NT2/D1 (cell line): ENCODE data around the gene PACS1.
"Not testable (repeated sequence)": the region's sequence is repeated elsewhere in the genome, so short reads cannot be mapped to it uniquely, and the experiment has no call there.

ENCODE experiments used
- DNase-seq: peaks from one replicate; pipeline ENCODE4 v3.0.0-alpha.2; 2011; ENCODE audit warnings: low read depth, low spot score
- H3K27me3 ChIP-seq: 2 replicates; pipeline ENCODE4 v1.6.0; 2011; ENCODE audit warnings: mild to moderate bottlenecking; ENCODE audit not compliant: insufficient read length, insufficient read depth
- H3K36me3 ChIP-seq: 2 replicates; pipeline ENCODE4 v1.6.1; 2011; ENCODE audit warnings: mild to moderate bottlenecking, low read length, mixed read lengths; ENCODE audit not compliant: insufficient read depth, insufficient read length
- H3K4me1 ChIP-seq: 2 replicates; pipeline ENCODE4 v1.5.1; 2011; ENCODE audit not compliant: insufficient read depth, insufficient read length
- H3K4me3 ChIP-seq: 2 replicates; pipeline ENCODE4 v1.5.1; 2011; ENCODE audit warnings: low read depth; ENCODE audit not compliant: insufficient read length
- H3K9ac ChIP-seq: 2 replicates; pipeline ENCODE4 v1.6.0; 2011; ENCODE audit warnings: low read depth; ENCODE audit not compliant: insufficient read length
- H3K9me3 ChIP-seq: 2 replicates; pipeline ENCODE4 v1.5.1; 2011; ENCODE audit warnings: mild to moderate bottlenecking, low read length; ENCODE audit not compliant: insufficient read depth
- SUZ12 ChIP-seq: IDR thresholded peaks from 2 replicates; pipeline ENCODE4 v1.6.1; 2011; ENCODE audit not compliant: insufficient read length, insufficient read depth; ENCODE audit errors: extremely low read depth
- YY1 ChIP-seq: IDR thresholded peaks from 2 replicates; pipeline ENCODE4 v1.6.1; 2011; ENCODE audit not compliant: insufficient read length, insufficient read depth
- ZNF274 ChIP-seq: IDR thresholded peaks from 2 replicates; pipeline ENCODE4 v1.6.1; 2011; ENCODE audit warnings: mild to moderate bottlenecking, low read depth, low read length

Gene PACS1

GRCh38 chr11:66107600-66108510 lies 37.8 kb downstream of the PACS1 start:
- DNase-seq = no peak
- H3K9ac ChIP-seq = no peak overlapping the region
- peaks cover 7% of the 10 kb centered on the region for H3K4me1 ChIP-seq
- TF ChIP-seq ZNF274 (no peak), YY1 (no peak), SUZ12 (no peak)
- H3K36me3 ChIP-seq = peaks cover 6% of the 10 kb centered on the region
- H3K9me3 ChIP-seq = no peaks in the 10 kb centered on the region
- H3K4me3 ChIP-seq = no peak overlapping the region
- no peaks in the 10 kb centered on the region for H3K27me3 ChIP-seq

DNA sequence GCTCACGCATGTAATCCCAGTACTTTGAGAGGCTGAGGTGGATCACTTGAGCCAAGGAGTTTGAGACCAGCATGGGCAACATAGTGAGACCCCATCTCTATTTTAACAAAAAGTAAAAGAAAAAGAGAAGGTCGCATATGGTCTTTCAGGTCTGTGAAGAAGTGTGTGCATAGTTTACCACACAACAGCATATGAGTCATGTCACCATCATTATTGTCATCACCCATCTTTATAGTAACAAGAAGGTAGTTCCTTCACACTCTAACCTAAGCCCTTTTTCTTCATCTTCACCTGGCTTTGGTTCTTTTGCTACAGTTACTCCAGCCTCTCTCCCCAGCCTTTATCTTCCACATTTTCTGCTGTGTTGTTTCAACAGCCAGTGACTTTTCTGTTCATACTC lies 39.2 kb downstream of the PACS1 start:
- no peak overlapping the region for H3K9ac ChIP-seq
- DNase-seq = no peak
- no peak overlapping the region for H3K4me3 ChIP-seq
- no peaks in the 10 kb centered on the region for H3K27me3 ChIP-seq
- H3K9me3 ChIP-seq = no peaks in the 10 kb centered on the region
- TF ChIP-seq ZNF274 = no peak
- TF ChIP-seq YY1 = no peak
- no peak for TF ChIP-seq SUZ12
- peaks cover 6% of the 10 kb centered on the region for H3K36me3 ChIP-seq
- peaks cover 7% of the 10 kb centered on the region for H3K4me1 ChIP-seq

GRCh38 chr11:66111158-66111557 lies 41.1 kb downstream of the PACS1 start:
- peaks cover 6% of the 10 kb centered on the region for H3K36me3 ChIP-seq
- no peaks in the 10 kb centered on the region for H3K9me3 ChIP-seq
- no peak overlapping the region for H3K9ac ChIP-seq
- DNase-seq = no peak
- no peaks in the 10 kb centered on the region for H3K27me3 ChIP-seq
- H3K4me1 ChIP-seq = peaks cover 7% of the 10 kb centered on the region
- no peak overlapping the region for H3K4me3 ChIP-seq
- TF ChIP-seq YY1 (no peak), ZNF274 (no peak), SUZ12 (no peak)

GRCh38 chr11:66112041-66112491 lies 42.0 kb downstream of the PACS1 start:
- no peak for TF ChIP-seq ZNF274
- no peak for TF ChIP-seq SUZ12
- no peak for TF ChIP-seq YY1
- Histone ChIP-seq H3K36me3 (peaks cover 6% of the 10 kb centered on the region), H3K27me3 (no peaks in the 10 kb centered on the region), H3K9ac (peak overlapping the region; percentile 12), H3K4me1 (peaks cover 4% of the 10 kb centered on the region), H3K4me3 (no peak overlapping the region), H3K9me3 (no peaks in the 10 kb centered on the region)
- DNase-seq = no peak

GRCh38 chr11:66112601-66113499 lies 42.8 kb downstream of the PACS1 start:
- Histone ChIP-seq H3K27me3 (no peaks in the 10 kb centered on the region), H3K4me3 (no peak overlapping the region), H3K9ac (no peak overlapping the region), H3K9me3 (no peaks in the 10 kb centered on the region), H3K4me1 (peaks cover 3% of the 10 kb centered on the region), H3K36me3 (peaks cover 4% of the 10 kb centered on the region)
- DNase-seq = no peak
- no peak for TF ChIP-seq YY1
- no peak for TF ChIP-seq ZNF274
- TF ChIP-seq SUZ12 = no peak

- not testable (repeated sequence) for H3K36me3 ChIP-seq, H3K4me3 ChIP-seq, H3K9me3 ChIP-seq, H3K27me3 ChIP-seq, H3K4me1 ChIP-seq, DNase-seq, H3K9ac ChIP-seq
Observed at GRCh38 chr11:66114957-66115356, 44.9 kb downstream of the PACS1 start.
